K562 (cell line): Measurements from ENCODE around the gene PSMB4.

Source experiments
- BCL6 ChIP-seq: fragments of 250-450 bp; sonication (Bioruptor Pico); IDR thresholded peaks from 2 replicates; pipeline ENCODE4 v1.4.0; 2020
- CHD1 ChIP-seq: fragments of 200-600 bp; sonication (generic); IDR thresholded peaks from one replicate; pipeline ENCODE4 v1.6.1; 2012; ENCODE audit warnings: mild to moderate bottlenecking, moderate library complexity, low read length, inconsistent platforms
- CTCF ChIP-seq, 3 experiments: IDR thresholded peaks in 2 of 3; conservative IDR thresholded peaks in 1 of 3; 2 replicates each; pipeline ENCODE4 v1.5.1; 2011 to 2012; ENCODE audit warnings: low read length in 3 of 3, mild to moderate bottlenecking in 3 of 3, control low read depth in 2 of 3, improper control_type of control experiment in 1 of 3, inconsistent platforms in 1 of 3, low read depth in 1 of 3, mixed read lengths in 1 of 3, moderate library complexity in 1 of 3; ENCODE audit not compliant: insufficient read depth in 2 of 3
- GTF2F1 ChIP-seq: IDR thresholded peaks from 2 replicates; pipeline ENCODE4 v1.6.1; 2011; ENCODE audit warnings: low read depth, low read length, improper control_type of control experiment
- KAT2B ChIP-seq: IDR thresholded peaks from one replicate; pipeline ENCODE4 v1.6.1; 2012; ENCODE audit warnings: low read depth, mild to moderate bottlenecking, control low read depth, inconsistent platforms, low read length, moderate library complexity
- MAZ ChIP-seq, 2 experiments: fragments of 450-650 bp in 1 of 2; sonication (generic) in 1 of 2; formaldehyde crosslinking; IDR thresholded peaks in 1 of 2; conservative IDR thresholded peaks in 1 of 2; 2 replicates each; pipeline versions ENCODE4 v1.4.0 to v1.5.0; 2020; ENCODE audit warnings: mild to moderate bottlenecking in 1 of 2, missing genetic modification reagents in 1 of 2
- ZNF436 ChIP-seq: fragments of 250-450, 450-650 bp; sonication (Bioruptor Pico); formaldehyde crosslinking; IDR thresholded peaks from 2 replicates; pipeline ENCODE4 v1.7.0; 2020; ENCODE audit warnings: mild to moderate bottlenecking

- no peak for TF ChIP-seq GTF2F1
- no peak for TF ChIP-seq CTCF (IDR thresholded peaks at IDR 0.05 in 2 of 3, conservative IDR thresholded peaks at IDR 0.05 in 1 of 3; ENCODE audit: insufficient read depth in 2 of 3, low read depth in 1 of 3, low read length in 3 of 3)
- TF ChIP-seq BCL6 (CRISPR knock-in tag): no peak
- TF ChIP-seq ZNF436 (CRISPR knock-in tag): no peak
- TF ChIP-seq MAZ (CRISPR knock-in tag; conservative IDR thresholded peaks at IDR 0.05 in 1 of 2, IDR thresholded peaks at IDR 0.05 in 1 of 2): no peak
- no peak for TF ChIP-seq KAT2B
- TF ChIP-seq CHD1: no peak
Measured at GRCh38 chr1:151403612-151404011, 4.2 kb downstream of the PSMB4 start.
